Stimulated activated CD4-positive, alpha-beta T cell treated with anti-CD3 and anti-CD28 coated beads, TNF-alpha, amount 100 ng/mL, for 1 hour (primary cell): ENCODE results near the gene ZNF697.
"Not testable (repeated sequence)": the region's sequence is repeated elsewhere in the genome, so short reads cannot be mapped to it uniquely, and the experiment has no call there.

Source experiments
- DNase-seq, 3 donors: peaks; one replicate each; pipeline ENCODE4 v3.0.0-alpha.2; 2020; ENCODE audit warnings: low read depth in 3 of 3, low spot score in 1 of 3

Gene ZNF697

DNA sequence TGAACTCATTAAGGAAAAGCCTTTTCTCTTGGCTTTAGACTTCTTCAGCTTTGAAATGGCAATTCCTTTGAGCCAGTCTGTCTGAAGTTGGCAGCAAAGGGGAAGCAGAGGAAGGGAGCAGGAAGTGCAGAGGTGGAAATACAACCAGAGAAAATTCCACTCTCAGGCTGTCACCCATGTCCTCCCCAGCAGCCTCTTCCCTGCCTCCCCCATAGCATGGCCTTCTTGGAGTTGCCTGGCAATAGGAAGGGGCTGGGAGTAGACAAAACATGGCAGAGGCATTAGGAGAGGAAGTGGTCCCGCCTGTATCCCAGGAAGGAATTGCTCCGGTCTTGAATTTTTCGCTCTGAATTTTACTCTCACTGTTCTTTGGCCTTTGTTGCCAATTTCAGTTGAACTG lies 44.8 kb downstream of the ZNF697 start:
- DNase-seq = not testable (repeated sequence)

DNA sequence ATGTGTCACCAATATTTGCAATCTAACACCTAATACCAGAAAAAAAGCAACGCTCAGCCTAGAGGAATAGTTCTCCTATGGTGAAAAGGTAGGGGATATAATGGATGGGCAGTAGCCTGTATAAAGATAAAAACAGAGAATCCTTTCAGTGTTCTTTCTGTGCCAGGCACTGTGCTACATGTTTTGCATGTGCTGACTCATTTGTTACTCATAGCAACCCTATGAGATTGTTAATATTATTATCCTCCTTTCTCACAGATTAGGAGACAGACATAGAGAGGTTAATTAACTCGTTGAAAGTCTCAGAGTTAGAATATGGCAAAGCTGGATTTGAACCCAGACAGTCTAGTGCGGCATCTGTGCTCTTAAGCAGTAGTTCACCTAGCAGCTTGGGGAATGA lies 45.3 kb downstream of the ZNF697 start:
- DNase-seq = not testable (repeated sequence)

DNA sequence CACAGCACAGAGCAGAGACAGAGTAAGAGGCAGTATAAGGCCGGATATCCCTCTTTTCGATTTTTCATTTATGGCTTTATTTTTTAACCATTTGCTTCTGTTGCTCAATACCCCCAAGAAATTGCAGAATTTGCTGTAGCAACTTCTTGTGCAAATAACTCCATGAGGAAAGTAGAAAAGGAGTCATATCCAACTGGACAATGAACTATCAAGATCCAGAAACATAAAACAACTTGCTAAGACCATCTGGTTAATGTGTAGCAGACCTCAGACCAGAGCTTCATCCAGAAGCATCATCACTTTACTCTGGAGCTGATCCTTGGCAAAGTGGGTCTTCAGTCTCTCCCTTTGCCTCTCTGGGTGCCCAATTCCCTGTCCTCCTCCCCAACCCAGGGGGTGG lies 45.9 kb downstream of the ZNF697 start:
- no peak for DNase-seq

DNA sequence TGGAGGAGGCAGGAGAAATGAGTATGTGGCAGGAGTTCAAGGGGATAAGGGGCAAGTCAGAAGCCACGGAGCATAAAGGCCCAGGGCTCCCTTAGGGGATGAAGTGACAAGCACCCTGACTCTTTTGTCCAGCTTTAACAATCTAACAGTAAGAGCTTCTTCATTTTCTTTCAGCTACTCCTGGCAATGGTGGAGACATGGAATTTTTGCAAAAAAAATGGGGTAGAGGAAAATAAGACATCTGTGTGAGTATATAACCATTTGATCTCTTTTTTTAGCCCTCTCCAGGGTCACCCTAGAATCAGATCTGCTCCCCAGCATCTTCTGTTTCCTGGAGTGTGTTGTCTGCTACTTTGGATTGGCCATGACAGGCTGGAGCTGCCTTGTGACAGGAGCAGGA lies 47.1 kb downstream of the ZNF697 start:
- DNase-seq = no peak

DNA sequence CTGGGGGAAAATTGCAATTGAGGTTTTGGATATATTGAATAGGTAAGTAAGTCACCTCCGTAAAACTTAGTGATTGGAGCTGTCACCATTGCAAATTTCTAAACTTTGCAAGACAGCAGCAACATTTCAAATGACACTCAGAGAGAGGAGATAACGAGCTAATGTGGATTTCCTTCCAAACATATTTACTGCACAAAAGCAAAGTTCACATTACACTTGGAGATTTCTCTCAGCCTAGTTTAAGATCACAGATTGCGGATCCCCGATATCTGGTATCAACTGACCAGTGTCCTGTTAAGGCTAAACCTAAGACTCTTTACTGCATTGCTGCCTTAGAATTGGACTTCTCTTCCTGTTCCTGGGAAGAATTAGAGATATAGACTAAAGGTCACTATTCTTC lies 47.5 kb downstream of the ZNF697 start:
- no peak for DNase-seq

DNA sequence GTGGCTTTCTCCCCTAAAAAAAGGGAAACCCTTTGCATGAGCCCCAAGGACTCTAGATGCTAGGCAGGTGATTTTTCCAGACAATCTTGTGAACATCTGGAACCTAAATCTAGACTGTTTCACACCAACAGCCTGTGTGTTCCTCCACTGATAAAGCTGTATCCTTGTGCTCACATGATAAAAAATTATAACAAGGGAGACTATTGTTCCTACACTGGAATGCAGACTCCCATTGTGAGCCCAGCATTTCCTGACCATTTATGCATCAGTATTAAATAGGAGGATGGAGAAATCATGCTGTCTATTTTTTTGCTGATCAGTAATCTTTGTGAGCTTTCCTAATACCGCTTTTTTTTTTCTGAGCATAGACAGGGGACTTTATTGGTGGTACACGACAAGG lies 52.5 kb downstream of the ZNF697 start:
- DNase-seq = no peak

DNA sequence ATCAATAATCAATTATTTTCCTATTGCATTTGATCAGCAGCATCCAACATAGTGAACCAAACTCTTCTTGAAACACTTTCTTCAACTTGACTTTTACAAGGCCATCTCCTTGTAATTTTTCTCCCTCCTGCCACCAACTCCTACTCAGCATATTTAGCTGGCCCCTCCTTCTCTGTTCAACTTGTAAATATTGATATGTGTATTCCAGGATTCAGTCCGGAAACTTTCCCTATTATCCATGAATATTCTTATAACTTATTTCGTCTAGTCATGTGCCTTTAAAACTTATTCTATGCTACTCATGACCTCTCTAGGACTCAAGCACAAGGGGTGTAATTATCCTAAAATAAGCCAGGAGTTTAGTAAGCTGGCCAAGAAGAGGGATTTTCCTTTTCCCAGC lies 52.9 kb downstream of the ZNF697 start:
- no peak for DNase-seq

DNA sequence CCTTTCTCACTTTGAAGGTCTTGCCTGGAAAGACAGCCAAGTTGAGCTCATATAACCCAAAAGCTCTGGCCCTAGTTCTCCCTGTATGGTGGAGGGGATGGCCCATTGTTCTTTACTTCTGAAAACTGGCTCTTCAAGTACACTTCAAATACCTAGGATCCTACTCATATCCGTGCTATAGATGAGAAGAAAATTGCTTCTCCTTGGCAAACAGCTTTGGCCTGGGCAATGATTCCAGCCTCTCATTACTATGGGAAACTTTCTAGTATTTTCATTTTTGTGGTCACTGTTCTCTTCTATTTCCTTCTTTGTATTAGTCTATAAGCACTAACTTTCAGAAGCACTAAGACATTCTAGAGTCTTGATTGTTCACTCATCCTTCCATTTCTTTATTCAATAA lies 53.7 kb downstream of the ZNF697 start:
- no peak for DNase-seq

DNA sequence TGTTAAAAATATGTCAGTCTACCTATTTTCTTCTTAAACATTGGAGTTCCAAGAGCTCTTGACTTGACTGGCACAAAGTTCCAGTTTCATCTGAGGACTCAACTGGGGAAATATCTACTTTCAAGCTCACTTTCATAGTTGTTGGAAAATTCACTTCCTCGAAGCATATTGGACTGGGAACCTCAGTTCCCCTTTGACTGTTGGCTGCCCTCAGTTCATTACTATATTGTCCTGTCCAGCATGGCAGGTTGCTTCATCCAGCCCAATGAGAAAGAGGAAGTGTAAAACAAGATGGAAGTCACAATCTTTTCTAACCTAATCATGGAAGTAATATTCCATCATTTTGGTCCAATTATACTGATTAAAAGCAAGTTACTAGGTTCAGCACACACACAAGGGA lies 54.3 kb downstream of the ZNF697 start:
- no peak for DNase-seq

DNA sequence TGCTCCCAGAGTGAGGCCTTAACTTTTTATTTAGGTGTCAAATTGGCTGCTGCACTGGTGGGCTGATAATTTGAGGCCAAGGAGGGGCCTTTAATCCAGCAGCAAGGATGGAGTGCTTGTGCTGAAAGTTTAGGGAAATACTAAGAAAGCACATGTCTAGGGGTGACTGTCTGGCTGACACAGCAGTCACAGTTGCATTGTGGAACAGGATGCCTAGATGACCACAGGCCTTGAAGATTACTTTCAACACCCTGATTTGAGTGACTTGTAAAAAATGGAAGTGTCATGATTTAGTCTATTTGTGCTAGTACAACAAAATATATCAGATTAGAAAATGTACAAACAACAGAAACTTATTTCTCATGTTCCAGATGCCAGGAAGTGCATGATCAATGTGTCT lies 57.7 kb downstream of the ZNF697 start:
- no peak for DNase-seq

DNA sequence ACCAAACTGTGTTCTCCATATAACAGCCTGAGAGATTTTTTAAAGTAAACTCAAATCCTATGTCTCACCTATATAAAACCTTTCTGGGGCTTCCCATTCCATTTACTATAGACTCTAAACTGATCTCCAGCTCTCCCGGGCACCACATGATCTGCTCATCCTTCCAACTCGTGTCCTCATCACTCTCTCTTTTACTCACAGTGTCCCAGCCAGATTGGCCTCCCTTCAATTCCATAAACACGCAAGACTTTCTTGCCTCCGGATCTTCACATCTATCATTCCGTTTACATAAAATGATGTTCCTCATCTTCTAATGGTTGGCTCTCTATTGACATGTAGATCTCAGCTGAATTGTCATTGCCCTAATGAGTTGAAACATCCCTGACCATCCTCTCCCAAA lies 59.4 kb downstream of the ZNF697 start:
- no peak for DNase-seq

DNA sequence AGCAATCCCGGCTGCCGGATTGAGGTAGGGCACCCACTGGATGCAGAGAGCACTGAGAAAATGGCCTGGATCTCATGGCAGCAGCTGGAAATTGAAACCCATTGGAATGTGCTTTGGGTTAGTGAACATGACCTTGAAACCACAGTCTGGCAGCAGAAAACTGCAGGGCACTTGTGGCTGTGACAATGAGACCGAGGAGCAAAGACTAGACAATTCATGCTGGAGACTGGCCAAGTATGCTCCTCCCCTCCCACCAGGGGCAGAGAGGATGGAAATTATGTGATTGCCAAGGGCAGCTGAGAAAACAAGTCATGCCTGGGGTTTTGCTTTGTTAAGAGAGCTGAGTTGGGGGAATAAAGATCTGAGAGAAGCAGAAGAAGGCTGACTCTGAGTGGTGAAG lies 60.7 kb downstream of the ZNF697 start:
- no peak for DNase-seq

DNA sequence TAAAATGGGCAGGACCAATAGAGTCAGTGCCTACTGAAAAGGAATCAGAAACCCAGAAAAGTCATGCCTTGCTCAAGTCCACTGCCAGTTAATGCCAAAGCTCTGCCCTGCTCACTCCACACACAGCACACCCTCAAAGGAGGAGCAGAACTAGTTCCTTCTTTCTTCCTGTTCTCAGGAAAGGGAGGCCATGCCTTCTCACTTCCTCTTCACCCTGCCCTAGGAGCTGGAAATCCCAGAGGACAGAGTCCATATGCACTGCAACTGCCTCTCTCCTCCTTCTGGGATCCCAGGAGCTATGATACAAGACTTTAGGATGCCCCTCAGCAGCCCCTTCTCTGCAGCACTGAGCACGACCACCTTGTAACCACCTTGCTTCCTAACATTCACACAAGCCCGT lies 62.3 kb downstream of the ZNF697 start:
- not testable (repeated sequence) for DNase-seq

DNA sequence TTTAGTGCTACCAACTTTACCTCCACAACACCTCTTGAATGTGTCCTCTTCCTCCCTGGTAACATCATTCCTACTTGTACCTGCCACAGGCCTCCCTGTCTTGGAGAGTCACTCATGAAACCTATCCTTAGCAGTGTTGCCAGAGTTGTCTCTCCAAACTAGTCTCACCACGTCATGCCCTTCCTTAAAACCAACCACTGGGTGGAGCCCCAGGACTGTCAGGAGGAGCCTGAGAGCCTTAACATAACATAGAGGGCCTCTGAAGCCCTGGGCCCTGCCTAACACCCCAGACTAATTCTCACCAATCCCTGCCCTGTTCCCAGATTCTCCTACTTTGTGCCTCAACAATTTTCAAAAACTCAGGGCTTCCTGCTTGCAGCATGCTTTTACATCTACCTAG lies 65.3 kb downstream of the ZNF697 start:
- DNase-seq = no peak

DNA sequence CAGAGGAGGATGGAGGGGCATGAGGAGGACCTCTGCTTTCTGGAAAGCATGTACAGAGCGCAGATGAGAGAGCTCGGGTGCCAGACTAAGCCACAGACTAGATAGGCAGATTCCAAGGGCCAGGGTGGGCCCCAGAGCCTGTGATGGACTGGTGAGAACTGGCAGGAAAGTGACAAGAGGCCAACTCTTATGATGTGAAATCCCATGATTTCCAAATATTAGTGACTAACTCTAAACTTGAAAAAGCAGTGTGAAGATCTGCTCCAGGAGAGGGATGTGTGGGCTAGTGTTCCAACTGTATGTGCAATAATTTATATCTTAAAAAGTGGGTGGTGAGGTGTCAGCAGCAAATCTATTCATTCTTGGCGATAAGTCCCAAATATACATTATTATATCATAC lies 67.0 kb downstream of the ZNF697 start:
- not testable (repeated sequence) for DNase-seq

DNA sequence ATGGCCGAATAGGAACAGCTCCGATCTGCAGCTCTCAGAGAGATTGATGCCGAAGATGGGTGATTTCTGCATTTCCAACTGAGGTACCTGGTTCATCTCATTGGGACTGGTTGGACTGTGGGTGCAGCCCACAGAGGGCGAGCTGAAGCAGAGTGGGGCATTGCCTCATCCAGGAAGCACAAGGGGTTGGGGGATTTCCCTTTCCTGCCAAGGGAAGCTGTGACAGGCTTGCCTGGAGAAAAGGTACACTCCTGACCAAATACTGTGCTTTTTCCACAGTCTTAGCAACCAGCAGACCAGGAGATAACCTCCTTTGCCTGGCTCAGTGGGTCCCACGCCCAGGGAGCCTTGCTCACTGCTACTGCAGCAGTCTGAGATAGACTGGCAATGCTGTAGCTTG lies 74.2 kb downstream of the ZNF697 start:
- no peak for DNase-seq

DNA sequence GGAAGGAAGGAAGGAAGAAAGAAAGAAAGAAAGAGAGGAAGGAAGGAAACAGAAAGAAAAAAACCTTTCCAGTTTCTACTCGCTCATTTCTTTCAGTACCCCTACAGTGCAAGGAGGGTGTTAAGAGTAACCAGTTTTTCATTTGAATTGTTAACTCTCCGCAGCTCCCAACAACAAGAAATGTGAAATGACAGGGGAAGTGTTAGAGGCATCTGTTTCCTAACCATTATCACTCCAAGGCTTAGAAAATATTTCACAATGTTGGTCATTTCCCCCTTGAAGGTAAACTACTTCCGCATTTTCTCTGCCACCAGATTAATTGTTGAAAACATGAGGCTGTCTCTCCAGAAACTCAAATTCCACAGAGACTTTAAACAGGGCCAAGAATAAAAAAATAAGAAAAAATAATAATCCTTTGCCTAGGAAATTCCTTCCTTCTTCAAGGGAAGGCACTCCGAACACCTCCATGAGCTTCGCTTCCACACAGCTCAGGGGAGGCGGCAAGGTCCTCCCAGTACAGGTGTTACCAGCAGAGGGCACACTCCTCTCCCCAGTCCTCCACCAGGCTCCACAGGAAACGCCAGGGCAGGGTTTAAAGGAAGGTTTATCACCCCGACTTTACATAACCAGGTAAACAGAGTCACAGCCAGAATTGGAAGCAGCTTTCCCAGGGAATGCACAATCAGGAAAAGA lies 78.0 kb downstream of the ZNF697 start:
- DNase-seq = not testable (repeated sequence)
